IMR-90 (cell line): ENCODE data around the gene SMG5. TPM values are rescaled to one million over a fixed set of nuclear protein-coding genes. Genes with fewer than 3 reads are reported as not detected.

Experiments
- ATAC-seq: fragments of 200-7000 bp; cut with Tn5 transposase; 2 replicates; pipeline ENCODE4 v1.9.1; 2020; ENCODE audit warnings: low read depth, mild to moderate bottlenecking, moderate library complexity
- BruUV-seq: library from RNA; stranded (reverse); fragments of 400-500 nt; replicated peaks from 2 replicates; lab custom pipeline; 2021; lab: Mats Ljungman, UMichigan
- CTCF ChIA-PET: fragments of 300-600 bp; formaldehyde crosslinking; extraction: SDS; loops from one replicate; lab custom pipeline; 2021; ENCODE audit warnings: antibody characterized with exemption; lab: Yijun Ruan, JAX
- POLR2A ChIA-PET: fragments of 300-600 bp; sonication (Branson Sonifier 250); formaldehyde crosslinking; loops from one replicate; lab custom pipeline; 2022; ENCODE audit warnings: antibody characterized with exemption; ENCODE audit not compliant: unreplicated experiment; lab: Charles Lee
- DNase-seq: peaks from one replicate; pipeline ENCODE4 v3.0.0; 2013
- H2AFZ ChIP-seq: replicated peaks from 2 replicates; pipeline ENCODE3; 2013; ENCODE audit warnings: low read length, mild to moderate bottlenecking; ENCODE audit not compliant: poor library complexity
- H2AK5ac ChIP-seq: 2 replicates; pipeline ENCODE4 v1.6.1; 2013; ENCODE audit warnings: low read depth, low read length, inconsistent platforms
- H2AK9ac ChIP-seq: replicated peaks from 2 replicates; pipeline ENCODE3; 2013; ENCODE audit warnings: mild to moderate bottlenecking, low read depth, low read length, moderate library complexity; ENCODE audit not compliant: poor library complexity
- H2BK120ac ChIP-seq: 2 replicates; pipeline ENCODE4 v1.6.1; 2013; ENCODE audit warnings: low read depth, low read length, inconsistent platforms
- H2BK15ac ChIP-seq: 3 replicates; pipeline ENCODE4 v1.6.1; 2013; ENCODE audit warnings: low read depth, low read length, inconsistent platforms
- H2BK20ac ChIP-seq: 2 replicates; pipeline ENCODE4 v1.6.1; 2013; ENCODE audit warnings: low read depth, mild to moderate bottlenecking, inconsistent platforms, low read length, moderate library complexity
- H2BK5ac ChIP-seq: 2 replicates; pipeline ENCODE4 v1.6.1; 2013; ENCODE audit warnings: mild to moderate bottlenecking, low read depth, low read length, inconsistent platforms; ENCODE audit not compliant: poor library complexity, severe bottlenecking
- H3K14ac ChIP-seq: replicated peaks from 2 replicates; pipeline ENCODE4 v1.6.1; 2013; ENCODE audit warnings: low read depth, low read length, inconsistent platforms
- H3K18ac ChIP-seq: 2 replicates; pipeline ENCODE4 v1.6.1; 2013; ENCODE audit warnings: low read depth, low read length, control low read depth
- H3K23ac ChIP-seq: 2 replicates; pipeline ENCODE4 v1.6.1; 2013; ENCODE audit warnings: low read depth, low read length, inconsistent platforms
- H3K27ac ChIP-seq: 2 replicates; pipeline ENCODE4 v1.5.1; 2013; ENCODE audit warnings: mild to moderate bottlenecking, control low read depth, low read length; ENCODE audit not compliant: insufficient read depth
- H3K27me3 ChIP-seq: 2 replicates; pipeline ENCODE4 v1.6.1; 2013; ENCODE audit warnings: low read length; ENCODE audit not compliant: control insufficient read depth, insufficient read depth
- H3K36me3 ChIP-seq: 2 replicates; pipeline ENCODE4 v1.6.1; 2013; ENCODE audit warnings: low read length, mixed read lengths; ENCODE audit not compliant: control insufficient read depth, insufficient read depth
- H3K4ac ChIP-seq: 2 replicates; pipeline ENCODE4 v1.6.1; 2013; ENCODE audit warnings: low read depth, low read length, inconsistent platforms
- H3K4me1 ChIP-seq: 2 replicates; pipeline ENCODE4 v1.6.1; 2013; ENCODE audit warnings: low read length, mixed read lengths; ENCODE audit not compliant: control insufficient read depth, insufficient read depth
- H3K4me2 ChIP-seq: 2 replicates; pipeline ENCODE4 v1.6.1; 2013; ENCODE audit warnings: low read depth, mild to moderate bottlenecking, control low read depth, low read length, moderate library complexity
- H3K4me3 ChIP-seq: 2 replicates; pipeline ENCODE4 v1.5.1; 2013; ENCODE audit warnings: low read depth, mild to moderate bottlenecking, control low read depth, low read length, moderate library complexity; ENCODE audit not compliant: insufficient read depth
- H3K56ac ChIP-seq: 2 replicates; pipeline ENCODE4 v1.6.1; 2013; ENCODE audit warnings: low read length, inconsistent platforms; ENCODE audit not compliant: insufficient read depth; ENCODE audit errors: extremely low read depth
- H3K79me1 ChIP-seq, 2 experiments: 2 replicates each; pipeline ENCODE4 v1.6.1; 2013; ENCODE audit warnings: low read length in 2 of 2, inconsistent platforms in 1 of 2, low read depth in 1 of 2
- H3K9ac ChIP-seq: 2 replicates; pipeline ENCODE4 v1.6.1; 2013; ENCODE audit warnings: low read depth, low read length, control low read depth
- H3K9me1 ChIP-seq: 2 replicates; pipeline ENCODE4 v1.6.1; 2013; ENCODE audit warnings: low read length, inconsistent platforms; ENCODE audit not compliant: insufficient read depth
- H3K9me3 ChIP-seq: 2 replicates; pipeline ENCODE4 v1.6.1; 2013; ENCODE audit warnings: low read length; ENCODE audit not compliant: control insufficient read depth, insufficient read depth
- H4K20me1 ChIP-seq: 2 replicates; pipeline ENCODE4 v1.6.1; 2013; ENCODE audit warnings: low read length, inconsistent platforms; ENCODE audit not compliant: insufficient read depth
- H4K5ac ChIP-seq: 2 replicates; pipeline ENCODE4 v1.6.1; 2013; ENCODE audit warnings: mild to moderate bottlenecking, low read depth, low read length, control low read depth
- H4K8ac ChIP-seq, 2 experiments: 2 replicates each; pipeline ENCODE4 v1.6.1; 2013; ENCODE audit warnings: low read depth in 2 of 2, low read length in 2 of 2, control low read depth in 1 of 2, inconsistent platforms in 1 of 2
- H4K91ac ChIP-seq: 2 replicates; pipeline ENCODE4 v1.6.1; 2013; ENCODE audit warnings: low read depth, low read length, inconsistent platforms; ENCODE audit not compliant: insufficient read depth
- CEBPB ChIP-seq: IDR thresholded peaks from 2 replicates; pipeline ENCODE4 v1.6.1; 2012; ENCODE audit warnings: low read depth, low read length, improper control_type of control experiment
- CHD1 ChIP-seq: IDR thresholded peaks from 2 replicates; pipeline ENCODE4 v1.6.1; 2012; ENCODE audit warnings: low read depth, low read length, improper control_type of control experiment
- WGBS, 2 experiments: methylation state at CpG; one replicate each; pipeline versions ENCODE4 v1.1.5 to v1.1.7; 2013; ENCODE audit warnings: missing lambda C conversion rate in 2 of 2; ENCODE audit not compliant: insufficient read length in 1 of 2; ENCODE audit errors: extremely low coverage in 2 of 2; 5-methylcytosine and 5-hydroxymethylcytosine counted together
- dilution Hi-C: fragments of 300-500 bp; cut with HindIII; formaldehyde crosslinking; loops from one replicate; pipeline ENCODE4 v1.14.3; 2018; ENCODE audit warnings: low sequenced_read_pairs; ENCODE audit not compliant: unreplicated experiment
- in situ Hi-C: fragments of 300-500 bp; cut with MboI; formaldehyde crosslinking; loops from 3 replicates; pipeline ENCODE4 v1.14.3; 2019; ENCODE audit warnings: low sequenced_read_pairs, inconsistent platforms, mixed read lengths
- intact Hi-C: fragments of 100-400 bp; cut with micrococcal nuclease; formaldehyde crosslinking; loops from 2 replicates; pipeline ENCODE4 v1.10.0; 2022
- polyA plus RNA-seq, 3 experiments: library from polyadenylated mRNA; depleted of rRNA; stranded (reverse); fragments of >200 nt; gene quantifications; 2 replicates each; pipeline ENCODE4 v1.2.3, GENCODE V29; 2012; ENCODE audit warnings: low replicate concordance in 1 of 3
- total RNA-seq: library from RNA; depleted of rRNA; stranded (reverse); fragments of >200 nt; gene quantifications from 2 replicates; pipeline ENCODE4 v1.2.3, GENCODE V29; 2012

The SMG5 gene
- total and polyA plus RNA-seq, 2 of the 4 experiments (the other 2 are of a cell fraction) = 34.7 to 37.3 TPM

DNA sequence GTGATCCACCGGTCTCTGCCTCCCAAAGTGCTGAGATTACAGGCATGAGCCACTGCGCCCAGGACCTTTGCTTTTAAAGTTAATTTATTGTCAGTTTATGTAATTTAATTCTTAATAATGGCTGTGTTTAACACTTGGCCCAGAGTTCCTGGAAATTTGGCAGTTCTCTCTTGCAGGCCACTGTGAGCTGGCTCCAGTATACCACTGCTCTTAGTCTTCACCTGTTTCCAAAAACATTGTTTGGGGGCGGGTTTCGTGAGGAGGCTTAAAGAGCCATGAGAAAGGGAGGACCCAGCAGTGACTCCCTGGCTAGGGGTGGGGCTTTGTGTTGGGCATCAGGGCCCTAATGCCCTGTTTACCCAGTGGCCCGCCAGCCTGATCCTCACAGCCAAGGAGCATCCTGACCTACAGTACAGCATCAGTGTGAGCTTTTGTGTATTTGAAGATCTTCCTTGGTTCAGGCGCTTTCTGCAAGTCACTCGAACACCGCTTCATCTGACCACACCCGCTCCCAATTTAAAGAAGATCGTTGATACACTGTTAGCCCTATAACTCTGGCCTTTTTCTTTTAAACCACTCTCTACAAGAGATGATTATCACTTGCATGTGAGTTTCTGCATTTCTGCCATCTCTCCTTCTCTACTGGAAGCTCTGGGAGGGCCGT is 52.7 kb downstream of the SMG5 start:
- no peak overlapping the region for H3K27ac ChIP-seq
- peaks cover 16% of the 10 kb centered on the region for H3K36me3 ChIP-seq
- peaks cover 8 to 20% of the 10 kb centered on the region in 2 experiments for H3K79me1 ChIP-seq
- no peak overlapping the region for H2BK120ac ChIP-seq
- H2AK9ac ChIP-seq = no peak overlapping the region
- no peak overlapping the region for H4K5ac ChIP-seq
- H2AFZ ChIP-seq = no peak overlapping the region
- peaks cover 15% of the 10 kb centered on the region for H3K9me1 ChIP-seq
- no peak overlapping the region for H2BK5ac ChIP-seq
- in situ Hi-C loops (loop anchor here (5.0 kb wide), 1 partner anchor 83 kb away; no protein-coding TSS in a partner anchor), intact Hi-C loops (no loop called here), dilution Hi-C loops (no loop called here)
- CTCF ChIA-PET = no interaction called here
- H4K20me1 ChIP-seq = peaks cover 7% of the 10 kb centered on the region; the same call in 1 of the 2 replicates
- H3K4me1 ChIP-seq = peaks cover 13% of the 10 kb centered on the region
- DNase-seq = no peak
- H3K56ac ChIP-seq = no peak overlapping the region
- no peak overlapping the region for H3K14ac ChIP-seq
- no peaks in the 10 kb centered on the region for H3K27me3 ChIP-seq
- POLR2A ChIA-PET = no interaction called here
- H3K23ac ChIP-seq = no peak overlapping the region
- no peak overlapping the region for H3K9ac ChIP-seq
- WGBS, 2 experiments = no CpG with 5 or more reads among the region's 11 CpGs
- ATAC-seq = no peak
- H2BK15ac ChIP-seq = no peak overlapping the region
- H2BK20ac ChIP-seq = no peak overlapping the region
- no peaks in the 10 kb centered on the region for H3K9me3 ChIP-seq
- no peak overlapping the region for H4K8ac ChIP-seq
- TF ChIP-seq CHD1 = no peak
- TF ChIP-seq CEBPB = no peak
- H3K4me2 ChIP-seq = no peak overlapping the region
- H3K4me3 ChIP-seq = no peak overlapping the region
- H3K18ac ChIP-seq = no peak overlapping the region
- no peak overlapping the region for H4K91ac ChIP-seq
- no peak overlapping the region for H3K4ac ChIP-seq
- no TSS peak for BruUV-seq
- no peak overlapping the region for H2AK5ac ChIP-seq
